SK-N-MC (cell line): ENCODE measurements around the gene HDAC7.

Source experiments
- EZH2 ChIP-seq: fragments of 200-600 bp; sonication (generic); IDR thresholded peaks from one replicate; pipeline ENCODE4 v1.6.1; 2017; ENCODE audit warnings: antibody characterized with exemption
- FOXP2 ChIP-seq: optimal IDR thresholded peaks from 2 replicates; pipeline ENCODE3; 2011; ENCODE audit warnings: mild to moderate bottlenecking, moderate library complexity; ENCODE audit not compliant: insufficient read depth; ENCODE audit errors: extremely low read length, control extremely low read depth
- POLR2AphosphoS5 ChIP-seq: IDR thresholded peaks from 2 replicates; pipeline ENCODE4 v1.6.1; 2012; ENCODE audit warnings: mild to moderate bottlenecking, low read depth, low read length, borderline replicate concordance

- TF ChIP-seq POLR2AphosphoS5: no peak
- TF ChIP-seq EZH2: no peak
- TF ChIP-seq FOXP2: no peak
Measured at GRCh38 chr12:47811072-47811396, 8.7 kb downstream of the HDAC7 start.
